Loucy (cell line): ENCODE measurements around the gene BRD9.
"Not testable (repeated sequence)": the region's sequence is repeated elsewhere in the genome, so short reads cannot be mapped to it uniquely, and the experiment has no call there.

Experiments
- H2AFZ ChIP-seq: fragments of 200-600 bp; sonication (generic); 2 replicates; pipeline ENCODE4 v1.6.0; 2016; ENCODE audit warnings: antibody characterized with exemption, mild to moderate bottlenecking, low read length, moderate library complexity
- H3F3A ChIP-seq: fragments of 200-600 bp; 2 replicates; pipeline ENCODE4 v1.6.0; 2016; ENCODE audit warnings: antibody characterized with exemption, low read depth, mild to moderate bottlenecking
- H3K27me3 ChIP-seq: fragments of 200-600 bp; sonication (generic); 2 replicates; pipeline ENCODE4 v1.6.1; 2014; ENCODE audit warnings: low read length, mild to moderate bottlenecking; ENCODE audit not compliant: insufficient read depth, poor library complexity, severe bottlenecking
- H3K36me3 ChIP-seq: fragments of 200-600 bp; sonication (generic); 2 replicates; pipeline ENCODE4 v1.6.1; 2016; ENCODE audit warnings: low read length; ENCODE audit not compliant: insufficient read depth
- H3K4me1 ChIP-seq: fragments of 200-600 bp; sonication (generic); 2 replicates; pipeline ENCODE4 v1.5.1; 2014; ENCODE audit warnings: low read length, mild to moderate bottlenecking; ENCODE audit not compliant: insufficient read depth, poor library complexity, severe bottlenecking
- H3K4me2 ChIP-seq: fragments of 200-600 bp; sonication (generic); 2 replicates; pipeline ENCODE4 v1.6.0; 2014; ENCODE audit warnings: antibody characterized with exemption, low read length, low read depth, mild to moderate bottlenecking; ENCODE audit not compliant: poor library complexity, severe bottlenecking
- H3K4me3 ChIP-seq: fragments of 200-600 bp; sonication (generic); 2 replicates; pipeline ENCODE4 v1.5.1; 2014; ENCODE audit warnings: low read length, mild to moderate bottlenecking, mixed read lengths; ENCODE audit not compliant: poor library complexity, severe bottlenecking
- H3K79me2 ChIP-seq: fragments of 200-600 bp; sonication (generic); 2 replicates; pipeline ENCODE4 v1.6.1; 2014; ENCODE audit warnings: low read length; ENCODE audit not compliant: insufficient read depth
- H3K9ac ChIP-seq: fragments of 200-600 bp; sonication (generic); 2 replicates; pipeline ENCODE4 v1.6.0; 2014; ENCODE audit warnings: mild to moderate bottlenecking, low read depth, low read length, moderate library complexity; ENCODE audit not compliant: poor library complexity, severe bottlenecking
- H3K9me2 ChIP-seq: fragments of 200-600 bp; sonication (generic); replicated peaks from 2 replicates; pipeline ENCODE4 v1.6.1; 2016; ENCODE audit warnings: low read depth, low read length, mixed read lengths
- H3K9me3 ChIP-seq: fragments of 200-600 bp; sonication (generic); 2 replicates; pipeline ENCODE4 v1.6.1; 2014; ENCODE audit warnings: mild to moderate bottlenecking, antibody characterized with exemption, low read length, low read depth; ENCODE audit not compliant: insufficient read depth
- H4K20me1 ChIP-seq: fragments of 200-600 bp; sonication (generic); 2 replicates; pipeline ENCODE4 v1.6.0; 2014; ENCODE audit warnings: antibody characterized with exemption, low read length, mild to moderate bottlenecking; ENCODE audit not compliant: insufficient read depth, poor library complexity, severe bottlenecking
- EZH2phosphoT487 ChIP-seq: fragments of 200-600 bp; IDR thresholded peaks from 2 replicates; pipeline ENCODE4 v1.6.1; 2018; ENCODE audit warnings: antibody characterized with exemption, mild to moderate bottlenecking, moderate library complexity, borderline replicate concordance
- TF ChIP-seq, protein P1 (sequence below): fragments of 200-600 bp; sonication (generic); conservative IDR thresholded peaks from 2 replicates; pipeline ENCODE4 v1.5.1; 2014; ENCODE audit warnings: mild to moderate bottlenecking, antibody characterized with exemption, low read length

Gene BRD9

DNA sequence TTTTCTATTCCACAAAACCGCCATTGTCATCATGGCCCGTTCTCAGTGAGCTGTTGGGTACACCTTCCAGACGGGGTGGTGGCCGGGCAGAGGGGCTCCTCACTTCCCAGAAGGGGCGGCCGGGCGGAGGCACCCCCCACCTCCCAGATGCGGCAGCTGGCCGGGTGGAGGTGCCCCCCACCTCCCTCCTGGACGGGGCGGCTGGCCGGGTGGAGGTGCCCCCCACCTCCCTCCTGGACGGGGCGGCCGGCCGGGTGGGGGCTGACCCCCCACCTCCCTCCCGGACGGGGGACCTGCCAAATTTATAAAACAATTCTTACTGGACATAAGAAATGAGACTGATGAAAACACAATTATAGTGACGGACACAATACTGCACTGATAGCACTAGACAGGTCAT is 64.4 kb downstream of the BRD9 start:
- not testable (repeated sequence) for H3K27me3 ChIP-seq, H3K9ac ChIP-seq, H2AFZ ChIP-seq, H3F3A ChIP-seq, H3K4me3 ChIP-seq, H3K4me1 ChIP-seq, H3K36me3 ChIP-seq, H4K20me1 ChIP-seq, H3K4me2 ChIP-seq, H3K9me3 ChIP-seq, H3K9me2 ChIP-seq, H3K79me2 ChIP-seq

DNA sequence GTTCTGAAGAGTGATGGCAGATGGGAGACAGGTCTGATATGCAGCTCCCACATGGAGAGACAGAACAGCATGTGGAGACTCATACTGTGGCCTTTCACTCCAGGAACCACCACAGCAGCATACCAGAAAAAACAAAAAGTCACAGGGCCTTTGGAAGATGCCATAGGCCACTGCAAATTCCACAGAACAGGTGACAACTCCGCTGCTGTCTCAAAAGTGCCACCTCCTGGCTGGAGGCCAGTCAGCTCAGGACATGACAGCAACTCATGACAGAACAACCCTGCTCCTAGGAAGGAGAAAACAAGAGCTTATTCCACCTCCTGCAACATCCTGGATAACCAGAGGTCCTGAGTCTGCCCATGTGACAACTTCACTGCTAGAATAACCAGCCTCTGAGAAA is 67.1 kb downstream of the BRD9 start:
- H3K4me3 ChIP-seq, H3K9me2 ChIP-seq, H3K79me2 ChIP-seq, H3F3A ChIP-seq, H3K27me3 ChIP-seq, H3K4me1 ChIP-seq, H3K4me2 ChIP-seq, H2AFZ ChIP-seq, H4K20me1 ChIP-seq, H3K36me3 ChIP-seq, H3K9me3 ChIP-seq, H3K9ac ChIP-seq: not testable (repeated sequence)

DNA sequence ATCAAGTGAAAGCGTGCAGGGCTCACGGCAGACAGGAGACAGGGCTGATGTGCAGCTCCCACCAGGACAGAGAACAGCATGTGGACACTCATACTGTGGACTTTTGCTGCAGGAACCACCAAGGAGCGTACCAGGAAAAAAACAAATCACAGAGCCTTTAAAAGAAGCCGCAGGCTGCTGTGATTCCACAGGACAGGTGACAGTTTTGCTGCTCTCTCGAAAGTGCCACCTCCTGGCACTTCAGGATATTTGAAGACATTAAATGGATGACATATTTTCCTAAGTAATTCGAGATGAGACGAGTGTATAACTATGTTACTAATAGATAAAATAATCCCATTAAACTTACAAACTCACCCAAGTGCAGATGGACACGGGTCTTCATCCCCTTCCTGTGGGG is 71.1 kb downstream of the BRD9 start:
- Histone ChIP-seq H2AFZ (no peak overlapping the region), H3K9ac (no peak overlapping the region), H3K9me2 (no peaks in the 10 kb centered on the region), H3K36me3 (no peaks in the 10 kb centered on the region), H3K4me1 (no peaks in the 10 kb centered on the region), H4K20me1 (no peaks in the 10 kb centered on the region), H3K27me3 (no peaks in the 10 kb centered on the region), H3K4me3 (no peak overlapping the region), H3K79me2 (no peaks in the 10 kb centered on the region), H3K4me2 (no peak overlapping the region), H3F3A (no peaks in the 10 kb centered on the region), H3K9me3 (no peaks in the 10 kb centered on the region)
- TF ChIP-seq EZH2phosphoT487 = no peak
- TF ChIP-seq, protein P1, sequence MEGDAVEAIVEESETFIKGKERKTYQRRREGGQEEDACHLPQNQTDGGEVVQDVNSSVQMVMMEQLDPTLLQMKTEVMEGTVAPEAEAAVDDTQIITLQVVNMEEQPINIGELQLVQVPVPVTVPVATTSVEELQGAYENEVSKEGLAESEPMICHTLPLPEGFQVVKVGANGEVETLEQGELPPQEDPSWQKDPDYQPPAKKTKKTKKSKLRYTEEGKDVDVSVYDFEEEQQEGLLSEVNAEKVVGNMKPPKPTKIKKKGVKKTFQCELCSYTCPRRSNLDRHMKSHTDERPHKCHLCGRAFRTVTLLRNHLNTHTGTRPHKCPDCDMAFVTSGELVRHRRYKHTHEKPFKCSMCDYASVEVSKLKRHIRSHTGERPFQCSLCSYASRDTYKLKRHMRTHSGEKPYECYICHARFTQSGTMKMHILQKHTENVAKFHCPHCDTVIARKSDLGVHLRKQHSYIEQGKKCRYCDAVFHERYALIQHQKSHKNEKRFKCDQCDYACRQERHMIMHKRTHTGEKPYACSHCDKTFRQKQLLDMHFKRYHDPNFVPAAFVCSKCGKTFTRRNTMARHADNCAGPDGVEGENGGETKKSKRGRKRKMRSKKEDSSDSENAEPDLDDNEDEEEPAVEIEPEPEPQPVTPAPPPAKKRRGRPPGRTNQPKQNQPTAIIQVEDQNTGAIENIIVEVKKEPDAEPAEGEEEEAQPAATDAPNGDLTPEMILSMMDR = no peak

DNA sequence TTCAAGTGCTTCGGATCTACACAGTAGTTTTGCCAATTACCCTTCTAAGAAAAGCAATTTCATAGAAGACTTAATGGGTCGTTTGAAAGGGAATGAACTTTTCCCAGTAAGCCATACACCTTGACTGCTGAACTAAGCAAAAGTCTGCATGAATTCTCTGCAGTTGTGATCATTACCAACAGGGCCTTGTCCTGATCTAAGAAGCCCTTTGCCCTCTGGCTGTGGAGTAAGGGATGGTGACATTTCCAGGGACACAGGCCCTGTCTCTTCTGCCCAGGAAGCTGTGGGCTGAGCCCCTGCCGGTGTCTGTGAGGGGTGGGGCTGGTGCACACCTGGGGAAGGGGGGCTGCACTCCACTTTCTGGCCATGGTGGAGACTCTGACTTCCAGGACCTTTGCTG is 72.4 kb downstream of the BRD9 start:
- TF ChIP-seq, protein P1 = no peak
- no peak for TF ChIP-seq EZH2phosphoT487

More for the DNA sequence above, 72.4 kb downstream of the BRD9 start:
- H3K4me1 ChIP-seq = no peaks in the 10 kb centered on the region
- no peaks in the 10 kb centered on the region for H3K79me2 ChIP-seq
- no peaks in the 10 kb centered on the region for H3K36me3 ChIP-seq
- H3K4me3 ChIP-seq = no peak overlapping the region
- H3K9ac ChIP-seq = no peak overlapping the region
- no peaks in the 10 kb centered on the region for H3F3A ChIP-seq
- H3K4me2 ChIP-seq = no peak overlapping the region
- H3K9me2 ChIP-seq = no peaks in the 10 kb centered on the region
- no peaks in the 10 kb centered on the region for H3K27me3 ChIP-seq
- H2AFZ ChIP-seq = no peak overlapping the region
- H3K9me3 ChIP-seq = no peaks in the 10 kb centered on the region
- no peaks in the 10 kb centered on the region for H4K20me1 ChIP-seq
